Activated CD8-positive, alpha-beta T cell treated with anti-CD3 and anti-CD28 coated beads, Interleukin-2, amount 10 ng/mL, durations not matched to agents 7 days and 5 days (primary cell): ENCODE measurements around the gene FXR2. TPM values are rescaled to one million over a fixed set of nuclear protein-coding genes. Genes with fewer than 3 reads are reported as not detected.

ENCODE experiments used
- ATAC-seq: fragments of 150-1000 bp; cut with Tn5 transposase; one replicate; pipeline ENCODE4 v1.10.0; 2021; ENCODE audit warnings: moderate library complexity
- CTCF ChIA-PET: fragments of 350-600 bp; sonication (Branson Sonifier 250); formaldehyde crosslinking; loops from one replicate; lab custom pipeline; 2021; ENCODE audit warnings: antibody characterized with exemption; lab: Charles Lee
- POLR2A ChIA-PET: fragments of 350-600 bp; sonication (Branson Sonifier 250); formaldehyde crosslinking; loops from one replicate; lab custom pipeline; 2021; ENCODE audit warnings: antibody characterized with exemption; lab: Charles Lee
- DNase-seq: peaks from one replicate; pipeline ENCODE4 v3.0.0-alpha.2; 2020
- H3K27ac Mint-ChIP-seq: one replicate; pipeline ENCODE4 v1.8.0; 2021; ENCODE audit warnings: mild to moderate bottlenecking, mixed read lengths
- H3K27me3 Mint-ChIP-seq: one replicate; pipeline ENCODE4 v1.8.0; 2021; ENCODE audit warnings: low read depth, mixed read lengths
- H3K36me3 Mint-ChIP-seq: one replicate; pipeline ENCODE4 v1.8.0; 2021; ENCODE audit warnings: low read depth, mixed read lengths
- H3K4me1 Mint-ChIP-seq: one replicate; pipeline ENCODE4 v1.8.0; 2021; ENCODE audit warnings: low read depth, mixed read lengths
- H3K4me3 Mint-ChIP-seq: one replicate; pipeline ENCODE4 v1.8.0; 2021; ENCODE audit warnings: mild to moderate bottlenecking, mixed read lengths
- H3K9me3 Mint-ChIP-seq: one replicate; pipeline ENCODE4 v1.8.0; 2022; ENCODE audit warnings: mixed read lengths; ENCODE audit not compliant: insufficient read depth
- total RNA-seq, 2 experiments: library from RNA; stranded (reverse); gene quantifications; one replicate each; pipeline ENCODE4 v1.2.3, GENCODE V29; 2021

The FXR2 gene
- total RNA-seq, 2 experiments from 2014 or later = 27.6 to 31.8 TPM

DNA sequence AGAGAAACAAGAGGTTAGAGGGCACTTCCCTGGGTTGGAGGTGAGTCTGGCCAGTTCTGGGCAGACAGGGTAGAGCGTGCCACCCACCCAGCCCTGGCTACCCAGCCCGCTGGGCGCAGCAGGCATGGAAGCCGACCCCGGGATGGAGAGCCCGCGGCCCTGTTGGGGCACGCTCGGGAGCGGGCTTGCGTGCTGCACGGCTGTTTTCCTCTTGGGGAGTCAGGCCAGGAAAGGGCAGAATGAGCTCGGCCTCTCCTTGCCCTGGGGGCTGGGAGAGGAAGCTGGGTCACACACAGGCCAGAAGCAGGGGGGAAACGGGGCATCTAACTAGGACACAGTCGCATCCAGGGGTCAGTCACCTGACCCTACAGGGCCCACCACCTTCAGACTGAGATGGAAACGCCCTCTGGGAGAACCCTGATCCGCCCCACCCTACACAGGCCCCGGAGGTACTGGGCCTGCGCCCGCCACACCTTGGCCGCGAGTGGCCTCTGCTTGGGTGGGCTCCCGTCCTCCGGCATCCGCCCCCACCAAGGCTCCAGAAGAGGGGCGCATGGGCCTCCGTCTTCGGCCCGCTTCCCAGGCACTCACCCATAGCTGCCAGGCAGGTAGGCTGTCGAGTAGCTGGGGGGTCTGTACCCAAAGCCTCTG is 26.0 kb downstream of the FXR2 start:
- ChIA-PET POLR2A (interaction anchor here (0.7 to 2.0 kb wide), 5 partner anchors 9 to 75 kb away, joined by 3 to 9 read pairs (median 4); partner anchors contain the start of gene CD68), CTCF (interaction anchor here (0.7 to 3.3 kb wide), 21 partner anchors 9 to 330 kb away, joined by 3 to 22 read pairs (median 6); partner anchors contain the start of genes CD68, FXR2, TMEM102 and TMEM95)
- DNase-seq (no peak), ATAC-seq (no peak)
- H3K36me3 Mint-ChIP-seq = peaks cover 51% of the 10 kb centered on the region
- no peak overlapping the region for H3K4me3 Mint-ChIP-seq
- no peaks in the 10 kb centered on the region for H3K27me3 Mint-ChIP-seq
- no peak overlapping the region for H3K27ac Mint-ChIP-seq
- no peaks in the 10 kb centered on the region for H3K9me3 Mint-ChIP-seq
- peaks cover 21% of the 10 kb centered on the region for H3K4me1 Mint-ChIP-seq

DNA sequence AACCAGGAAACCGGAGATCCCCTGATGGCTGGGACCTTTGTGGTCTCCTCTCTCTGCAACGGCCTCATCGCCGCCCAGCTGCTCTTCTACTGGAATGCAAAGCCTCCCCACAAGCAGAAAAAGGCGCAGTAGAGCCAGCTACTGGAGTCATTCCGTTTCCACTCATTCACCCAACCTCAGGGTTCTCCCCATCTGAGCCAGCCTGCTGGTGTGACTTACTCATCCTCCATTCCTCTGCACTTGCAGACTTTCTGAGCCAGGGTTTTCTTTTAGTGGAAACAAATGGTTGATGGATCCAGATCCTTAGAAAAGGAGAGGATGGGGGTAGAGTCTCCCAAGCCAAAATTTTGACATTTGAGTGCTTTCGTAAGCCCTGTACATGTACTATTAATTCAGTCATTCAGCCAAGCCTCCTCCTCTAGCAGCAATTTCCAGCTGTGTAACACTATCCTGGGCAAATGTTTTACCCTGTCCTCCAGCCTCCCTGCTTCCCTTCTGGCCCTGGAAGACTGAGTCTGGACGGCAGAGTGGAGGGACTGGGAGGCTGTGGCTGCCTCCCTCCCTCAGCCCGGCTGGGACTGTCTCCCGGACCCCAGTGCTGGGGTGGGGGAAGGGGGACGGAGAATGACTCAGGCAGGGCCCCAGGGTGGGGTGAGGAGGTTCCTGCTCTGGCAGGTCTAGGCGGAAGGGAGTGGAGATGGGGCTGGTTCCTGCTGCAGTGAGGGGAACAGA is 27.1 kb downstream of the FXR2 start:
- Mint-ChIP-seq H3K36me3 (peaks cover 44% of the 10 kb centered on the region), H3K27me3 (no peaks in the 10 kb centered on the region), H3K27ac (peak overlapping the region; percentile 9), H3K4me3 (no peak overlapping the region), H3K9me3 (no peaks in the 10 kb centered on the region), H3K4me1 (peaks cover 30% of the 10 kb centered on the region)
- ATAC-seq (no peak), DNase-seq (no peak)
- CTCF ChIA-PET = interaction anchor here (1.0 to 5.3 kb wide), 6 partner anchors 12 to 232 kb away, joined by 3 to 45 read pairs (median 4); partner anchors contain the start of genes TMEM95, TP53 and WRAP53
- POLR2A ChIA-PET = interaction anchor here (0.6 to 1.1 kb wide), 2 partner anchors 40 to 503 kb away, joined by 3 read pairs; partner anchors contain the start of gene SAT2

DNA sequence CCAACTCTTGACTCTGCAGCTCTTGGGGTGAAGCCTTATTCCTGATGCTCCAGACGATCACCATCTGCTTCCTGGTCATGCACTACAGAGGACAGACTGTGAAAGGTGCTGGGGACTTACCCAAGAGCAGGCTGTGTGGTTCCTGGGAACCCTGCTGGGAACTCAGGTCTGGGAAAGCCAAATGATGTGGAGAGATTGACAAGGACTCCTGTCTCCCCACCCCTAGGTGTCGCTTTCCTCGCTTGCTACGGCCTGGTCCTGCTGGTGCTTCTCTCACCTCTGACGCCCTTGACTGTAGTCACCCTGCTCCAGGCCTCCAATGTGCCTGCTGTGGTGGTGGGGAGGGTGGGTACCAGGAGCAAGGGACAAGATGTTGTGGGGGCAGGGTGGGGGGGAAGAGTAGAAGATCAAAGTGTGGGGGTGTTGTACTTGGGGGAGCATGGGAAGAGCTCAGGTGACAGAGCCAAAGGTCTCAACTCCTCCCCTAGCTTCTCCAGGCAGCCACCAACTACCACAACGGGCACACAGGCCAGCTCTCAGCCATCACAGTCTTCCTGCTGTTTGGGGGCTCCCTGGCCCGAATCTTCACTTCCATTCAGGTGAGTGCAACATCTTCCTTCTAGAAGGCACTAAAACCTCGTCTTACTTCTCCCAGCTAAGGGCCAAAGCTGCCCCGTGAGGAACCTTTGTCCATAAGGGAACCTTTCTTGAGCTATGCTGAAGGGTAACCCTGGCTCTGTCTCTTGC is 27.9 kb downstream of the FXR2 start:
- ChIA-PET CTCF (interaction anchor here (1.0 to 5.3 kb wide), 7 partner anchors 8 to 232 kb away, joined by 3 to 45 read pairs (median 4); partner anchors contain the start of genes SENP3, TMEM95, TP53 and WRAP53), POLR2A (interaction anchor here (0.6 to 4.1 kb wide), 3 partner anchors 41 to 503 kb away, joined by 3 to 82 read pairs (median 3); partner anchors contain the start of genes SAT2, TP53 and WRAP53)
- Mint-ChIP-seq H3K27ac (no peak overlapping the region), H3K9me3 (no peaks in the 10 kb centered on the region), H3K27me3 (no peaks in the 10 kb centered on the region), H3K4me1 (peaks cover 37% of the 10 kb centered on the region), H3K4me3 (no peak overlapping the region), H3K36me3 (peaks cover 43% of the 10 kb centered on the region)
- no peak for ATAC-seq
- DNase-seq = no peak

DNA sequence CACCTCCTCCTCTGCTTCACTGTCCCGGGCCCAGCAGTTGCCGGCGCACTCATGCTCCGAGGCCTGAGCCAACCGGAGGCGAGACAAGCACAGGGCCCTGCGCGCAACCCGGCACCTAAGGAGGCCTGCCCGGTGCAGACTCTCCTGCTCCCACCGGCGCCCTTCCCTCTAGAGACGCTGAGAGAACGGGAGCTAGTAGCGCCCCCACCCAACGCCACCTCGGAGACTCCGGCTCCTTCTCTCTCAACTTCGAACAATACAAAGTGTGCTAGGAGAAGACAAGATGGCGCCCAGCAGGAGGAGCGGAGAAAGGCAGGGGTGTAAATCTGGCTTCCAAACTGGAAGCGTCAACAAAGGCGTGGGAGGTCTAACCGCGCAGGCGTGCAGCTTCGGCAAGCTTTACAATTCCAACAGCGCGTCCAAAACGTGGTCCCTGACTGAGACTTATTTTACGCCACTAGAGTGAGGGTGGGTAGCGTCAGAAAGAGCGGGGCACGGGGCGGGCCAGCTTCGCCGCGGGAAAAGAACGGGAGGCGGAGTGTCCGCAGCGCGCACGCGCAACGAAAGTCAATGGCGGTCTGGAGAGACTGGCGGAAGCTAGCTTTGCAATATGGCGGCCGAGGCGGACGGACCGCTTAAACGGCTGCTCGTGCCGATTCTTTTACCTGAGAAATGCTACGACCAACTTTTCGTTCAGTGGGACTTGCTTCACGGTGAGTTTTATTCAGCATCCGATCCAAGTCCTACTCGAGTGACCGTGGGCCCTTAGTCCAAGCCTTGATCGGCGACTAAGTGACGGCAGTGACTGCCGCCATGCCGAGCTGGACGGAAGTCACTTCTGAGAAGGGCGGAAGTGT is 31.2 kb downstream of the FXR2 start, which contains the start of gene MPDU1:
MPDU1 (plus strand) TSS at position 600 of the 857 bp plus-strand sequence; CDS start at position 611, 11 bp downstream.
- Mint-ChIP-seq H3K27me3 (no peaks in the 10 kb centered on the region), H3K4me1 (peaks cover 69% of the 10 kb centered on the region), H3K27ac (peak within 1 kb of the TSS; percentile 100), H3K9me3 (no peaks in the 10 kb centered on the region), H3K36me3 (peaks cover 58% of the 10 kb centered on the region), H3K4me3 (peak within 1 kb of the TSS; percentile 98)
- POLR2A ChIA-PET = interaction anchor here (0.6 to 6.8 kb wide), 25 partner anchors 11 to 994 kb away, joined by 3 to 105 read pairs (median 4); partner anchors contain the start of genes POLR2A, RANGRF, SAT2 and SENP3
- CTCF ChIA-PET = interaction anchor here (0.6 to 5.3 kb wide), 13 partner anchors 9 to 228 kb away, joined by 3 to 45 read pairs (median 4); partner anchors contain the start of genes FXR2, SENP3, TMEM102 and TNFSF13
- peak; percentile 97 for DNase-seq
- peak; percentile 82 for ATAC-seq

DNA sequence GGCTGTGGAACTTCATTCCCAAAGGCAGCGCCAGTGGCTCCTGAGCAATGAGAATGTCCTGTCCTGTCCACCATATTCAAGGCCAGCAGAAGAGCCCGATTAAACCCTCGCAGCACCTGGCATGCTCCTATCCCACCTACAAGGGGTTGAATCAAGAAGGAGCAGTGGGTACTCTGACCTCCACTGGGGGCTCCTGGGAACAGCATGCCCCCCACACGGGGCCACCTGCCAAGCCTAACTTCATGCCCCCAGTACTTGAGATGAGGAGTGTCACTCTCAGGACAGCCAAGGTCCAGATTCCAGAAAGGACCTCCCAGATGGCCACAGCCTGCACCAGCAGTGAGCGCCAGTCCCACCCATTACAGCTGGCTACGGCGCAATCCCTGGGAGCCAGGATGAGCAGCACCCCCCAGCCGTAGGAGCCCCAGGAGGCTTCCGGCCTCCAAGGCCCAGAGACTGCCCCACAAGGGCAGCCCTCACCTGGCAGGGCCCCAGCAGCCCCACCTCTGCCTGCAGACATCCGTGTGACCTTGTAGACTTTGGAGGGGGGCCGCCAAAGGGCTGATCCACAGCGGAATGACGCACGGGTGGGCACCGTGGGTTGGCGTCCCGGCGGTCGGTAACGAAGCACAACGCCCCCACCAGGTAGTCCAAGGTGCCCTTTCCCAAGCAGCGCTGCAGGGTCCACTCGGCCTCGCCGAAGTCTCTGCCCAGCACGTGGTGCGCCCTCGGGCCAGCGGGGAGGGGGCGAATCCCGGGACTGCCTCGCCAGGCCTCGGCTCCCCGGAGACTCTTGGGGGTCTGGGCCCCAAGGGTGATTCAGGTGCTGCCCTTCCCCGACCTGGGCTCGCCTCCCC is 32.1 kb downstream of the FXR2 start:
- H3K4me1 Mint-ChIP-seq = peaks cover 77% of the 10 kb centered on the region
- no peaks in the 10 kb centered on the region for H3K9me3 Mint-ChIP-seq
- ATAC-seq (no peak), DNase-seq (no peak)
- H3K36me3 Mint-ChIP-seq = peaks cover 59% of the 10 kb centered on the region
- ChIA-PET CTCF (interaction anchor here (0.7 to 5.3 kb wide), 7 partner anchors 11 to 227 kb away, joined by 3 to 45 read pairs (median 3); partner anchors contain the start of genes FXR2, TNFSF13, TP53 and WRAP53), POLR2A (interaction anchor here (0.8 to 6.8 kb wide), 10 partner anchors 10 to 344 kb away, joined by 3 to 105 read pairs (median 5); partner anchors contain the start of genes SAT2, SENP3, TP53 and WRAP53)
- peak overlapping the region; percentile 98 for H3K4me3 Mint-ChIP-seq
- H3K27ac Mint-ChIP-seq = peak overlapping the region; percentile 100
- H3K27me3 Mint-ChIP-seq = no peaks in the 10 kb centered on the region

DNA sequence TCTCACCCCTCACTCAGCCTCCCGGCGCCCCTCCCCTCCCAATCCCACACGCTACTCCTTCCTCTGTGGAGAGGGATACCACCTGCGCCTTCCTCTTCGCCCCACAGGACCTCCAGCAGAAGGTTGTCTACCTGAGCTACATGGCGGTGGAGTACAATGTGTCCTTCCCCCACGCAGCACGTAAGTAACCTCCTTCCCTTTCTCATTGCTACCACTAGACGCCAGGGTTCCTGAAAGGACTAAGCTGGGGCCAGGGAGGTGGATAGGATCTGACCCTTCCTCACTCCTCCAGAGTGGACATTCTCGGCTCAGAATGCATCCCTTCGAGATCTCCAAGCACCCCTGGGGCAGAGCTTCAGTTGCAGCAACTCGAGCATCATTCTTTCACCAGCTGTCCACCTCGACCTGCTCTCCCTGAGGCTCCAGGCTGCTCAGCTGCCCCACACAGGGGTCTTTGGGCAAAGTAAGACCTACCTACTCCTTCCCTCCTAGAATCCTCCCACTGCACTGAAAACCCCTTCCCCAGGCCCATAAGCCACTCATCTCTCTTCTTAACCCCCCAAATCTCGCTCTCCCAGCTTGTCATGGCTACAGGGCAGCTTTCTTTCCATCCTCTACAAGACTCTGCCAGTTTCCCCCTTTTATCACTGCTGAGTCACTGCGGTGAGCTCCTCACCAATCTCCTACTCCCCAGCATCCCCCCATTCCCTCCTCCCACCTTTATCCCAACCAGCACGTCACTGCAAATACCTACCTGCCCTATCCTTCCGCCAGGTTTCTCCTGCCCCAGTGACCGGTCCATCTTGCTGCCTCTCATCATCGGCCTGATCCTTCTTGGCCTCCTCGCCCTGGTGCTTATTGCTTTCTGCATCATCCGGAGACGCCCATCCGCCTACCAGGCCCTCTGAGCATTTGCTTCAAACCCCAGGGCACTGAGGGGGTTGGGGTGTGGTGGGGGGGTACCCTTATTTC is 33.8 kb downstream of the FXR2 start:
- ChIA-PET CTCF (interaction anchor here (0.6 to 2.6 kb wide), 8 partner anchors 9 to 225 kb away, joined by 3 to 14 read pairs (median 3); partner anchors contain the start of genes SENP3, SOX15 and WRAP53), POLR2A (interaction anchor here (0.6 to 6.8 kb wide), 7 partner anchors 8 to 276 kb away, joined by 3 to 105 read pairs (median 8); partner anchors contain the start of genes NAA38, POLR2A, SOX15 and TP53)
- Mint-ChIP-seq H3K4me1 (peaks cover 87% of the 10 kb centered on the region), H3K27me3 (no peaks in the 10 kb centered on the region), H3K27ac (peak overlapping the region; percentile 87), H3K4me3 (peak overlapping the region; percentile 2), H3K36me3 (peaks cover 70% of the 10 kb centered on the region), H3K9me3 (no peaks in the 10 kb centered on the region)
- ATAC-seq = no peak
- DNase-seq = no peak

DNA sequence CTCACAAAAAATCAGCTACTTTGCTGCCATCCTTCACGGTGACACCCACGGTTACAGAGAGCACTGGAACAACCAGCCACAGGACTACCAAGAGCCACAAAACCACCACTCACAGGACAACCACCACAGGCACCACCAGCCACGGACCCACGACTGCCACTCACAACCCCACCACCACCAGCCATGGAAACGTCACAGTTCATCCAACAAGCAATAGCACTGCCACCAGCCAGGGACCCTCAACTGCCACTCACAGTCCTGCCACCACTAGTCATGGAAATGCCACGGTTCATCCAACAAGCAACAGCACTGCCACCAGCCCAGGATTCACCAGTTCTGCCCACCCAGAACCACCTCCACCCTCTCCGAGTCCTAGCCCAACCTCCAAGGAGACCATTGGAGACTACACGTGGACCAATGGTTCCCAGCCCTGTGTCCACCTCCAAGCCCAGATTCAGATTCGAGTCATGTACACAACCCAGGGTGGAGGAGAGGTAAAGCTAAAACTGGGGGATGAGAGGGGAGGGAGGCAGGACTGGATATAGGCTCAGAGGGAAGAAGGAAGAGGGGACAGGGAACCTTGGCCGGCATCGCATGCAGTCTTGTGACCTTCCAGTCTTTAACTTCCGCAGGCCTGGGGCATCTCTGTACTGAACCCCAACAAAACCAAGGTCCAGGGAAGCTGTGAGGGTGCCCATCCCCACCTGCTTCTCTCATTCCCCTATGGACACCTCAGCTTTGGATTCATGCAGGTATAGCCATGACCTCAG is 34.7 kb downstream of the FXR2 start:
- DNase-seq (peak; percentile 52), ATAC-seq (peak; percentile 0)
- Mint-ChIP-seq H3K27me3 (no peaks in the 10 kb centered on the region), H3K4me3 (peak overlapping the region; percentile 55), H3K9me3 (no peaks in the 10 kb centered on the region), H3K4me1 (peaks cover 89% of the 10 kb centered on the region), H3K27ac (peak overlapping the region; percentile 87), H3K36me3 (peaks cover 74% of the 10 kb centered on the region)
- ChIA-PET POLR2A (interaction anchor here (0.6 to 6.8 kb wide), 8 partner anchors 7 to 277 kb away, joined by 3 to 105 read pairs (median 6); partner anchors contain the start of genes NAA38, POLR2A, SENP3 and SOX15), CTCF (interaction anchor here (0.6 to 2.6 kb wide), 8 partner anchors 9 to 224 kb away, joined by 3 to 14 read pairs (median 4); partner anchors contain the start of genes SENP3, SOX15 and WRAP53)
